NCI-H146 (cell line): ENCODE data around the gene CHST6.
"Not testable (repeated sequence)": the region's sequence is repeated elsewhere in the genome, so short reads cannot be mapped to it uniquely, and the experiment has no call there.

Source experiments
- DNase-seq: peaks from one replicate; lab custom pipeline; 2025; lab: John Stamatoyannopoulos, UW

Gene CHST6

DNA sequence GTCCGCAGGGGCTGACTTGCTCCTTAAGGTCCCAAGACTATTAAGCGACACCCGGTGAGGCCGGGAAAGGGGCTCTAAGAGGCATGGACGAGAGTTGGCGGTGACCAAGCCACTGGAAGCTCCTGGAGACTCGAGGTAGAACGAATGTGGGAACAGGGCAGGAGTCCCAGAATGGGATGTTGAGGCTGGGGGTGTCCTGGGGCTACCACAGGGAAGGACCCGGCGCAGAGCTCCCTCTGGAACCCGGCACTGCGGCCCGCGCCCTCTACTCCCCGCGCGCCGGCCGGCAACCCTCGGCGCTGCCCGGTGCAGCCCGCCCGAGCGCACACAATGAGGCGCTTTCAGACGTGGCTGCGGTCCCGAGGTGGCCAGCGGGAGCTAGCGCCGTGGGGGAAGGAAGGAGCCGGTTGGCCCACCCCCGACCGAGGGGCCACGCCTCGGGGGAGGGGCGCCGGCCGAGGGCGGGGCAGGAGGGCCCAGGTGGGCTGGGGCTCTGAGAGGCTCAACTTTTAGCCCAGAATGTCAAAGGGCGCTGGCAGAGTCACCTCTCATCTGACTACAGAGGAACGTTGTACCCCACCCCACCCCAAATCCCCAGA lies at the start of gene CHST6:
CHST6 (minus strand) TSS at position 366 of the 599 bp plus-strand sequence. CDS start 15,613 bp downstream, outside the sequence.
- DNase-seq: peak; percentile 33

- not testable (repeated sequence) for DNase-seq
Observed at GRCh38 chr16:75542462-75542861, 47.2 kb upstream of the CHST6 start.

DNA sequence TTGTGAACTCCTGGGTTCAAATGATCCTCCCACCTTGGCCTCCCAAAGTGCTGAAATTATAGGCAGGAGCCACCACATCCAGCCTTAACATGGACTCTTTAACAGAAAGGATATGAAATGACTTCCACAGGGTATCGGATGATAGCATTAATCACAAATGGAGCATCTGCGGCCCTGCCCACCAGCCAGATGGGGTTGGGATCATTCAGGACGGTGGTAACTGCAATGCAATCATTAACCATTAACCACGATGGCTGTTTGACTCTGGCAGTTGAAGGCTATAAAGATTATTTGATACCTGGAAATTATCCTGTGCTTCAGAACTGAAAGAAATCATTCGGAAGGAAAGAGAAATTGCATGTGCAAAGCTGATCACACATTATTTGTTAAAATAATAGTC lies 46.0 kb upstream of the CHST6 start:
- DNase-seq: no peak

DNA sequence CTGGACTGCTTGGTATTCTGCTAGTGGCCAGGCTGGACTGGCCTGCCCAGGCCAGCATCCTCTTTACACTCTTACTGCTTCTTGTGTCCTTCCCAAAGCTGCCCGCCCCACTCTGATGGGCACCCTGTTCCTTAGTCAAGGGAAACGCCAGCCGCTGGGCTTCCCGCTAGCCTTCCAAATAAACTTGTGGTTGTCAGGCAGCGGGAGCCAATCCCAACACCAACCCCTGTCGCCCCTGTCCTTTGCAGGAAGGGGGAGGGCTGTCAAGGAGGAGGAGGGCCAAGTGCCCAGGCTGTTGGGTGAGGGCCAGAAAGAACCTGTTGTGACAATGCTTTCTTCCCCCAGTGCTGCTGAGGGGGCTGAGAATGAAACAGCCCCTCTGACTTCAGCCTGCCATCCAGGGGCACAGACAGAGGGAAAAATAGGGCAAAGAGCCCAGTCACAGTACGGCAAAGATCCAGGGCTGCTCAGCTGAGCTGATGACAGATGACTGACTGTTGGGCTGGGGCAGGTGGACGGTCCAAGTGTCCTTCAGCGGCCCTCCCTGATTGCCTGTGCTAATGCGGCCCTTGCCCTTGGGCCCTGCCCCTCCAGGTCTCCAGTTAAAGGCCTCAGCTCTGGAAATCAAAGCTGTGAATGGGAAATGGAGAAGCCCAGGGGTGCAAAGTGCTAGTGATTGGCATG lies 43.8 kb upstream of the CHST6 start:
- not testable (repeated sequence) for DNase-seq

GRCh38 chr16:75537776-75538175 lies 42.5 kb upstream of the CHST6 start:
- DNase-seq: no peak

DNA sequence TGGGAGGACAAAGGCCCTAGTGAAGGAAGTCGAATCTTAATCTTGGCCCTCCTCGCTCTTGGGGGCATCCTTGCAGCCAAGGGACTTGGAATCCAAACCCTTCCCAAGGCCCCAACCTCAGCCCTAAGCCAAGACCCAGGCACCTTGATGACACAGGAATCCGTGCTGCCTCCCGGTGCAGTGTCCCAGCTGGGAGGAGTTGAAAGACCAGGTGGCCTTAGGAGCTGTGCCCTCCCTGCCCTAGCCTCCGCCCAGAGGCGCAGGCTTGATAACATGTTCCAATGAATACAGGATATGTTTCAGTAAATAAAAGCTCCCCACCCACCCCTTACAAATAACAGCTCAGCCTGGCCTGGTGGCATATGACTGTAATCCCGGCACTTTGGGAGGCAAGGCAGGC lies 40.7 kb upstream of the CHST6 start, which contains the start of gene CHST5:
CHST5 (minus strand) TSS at position 208 of the 400 bp plus-strand sequence. CDS start 5,724 bp downstream, outside the sequence.
- DNase-seq: no peak

DNA sequence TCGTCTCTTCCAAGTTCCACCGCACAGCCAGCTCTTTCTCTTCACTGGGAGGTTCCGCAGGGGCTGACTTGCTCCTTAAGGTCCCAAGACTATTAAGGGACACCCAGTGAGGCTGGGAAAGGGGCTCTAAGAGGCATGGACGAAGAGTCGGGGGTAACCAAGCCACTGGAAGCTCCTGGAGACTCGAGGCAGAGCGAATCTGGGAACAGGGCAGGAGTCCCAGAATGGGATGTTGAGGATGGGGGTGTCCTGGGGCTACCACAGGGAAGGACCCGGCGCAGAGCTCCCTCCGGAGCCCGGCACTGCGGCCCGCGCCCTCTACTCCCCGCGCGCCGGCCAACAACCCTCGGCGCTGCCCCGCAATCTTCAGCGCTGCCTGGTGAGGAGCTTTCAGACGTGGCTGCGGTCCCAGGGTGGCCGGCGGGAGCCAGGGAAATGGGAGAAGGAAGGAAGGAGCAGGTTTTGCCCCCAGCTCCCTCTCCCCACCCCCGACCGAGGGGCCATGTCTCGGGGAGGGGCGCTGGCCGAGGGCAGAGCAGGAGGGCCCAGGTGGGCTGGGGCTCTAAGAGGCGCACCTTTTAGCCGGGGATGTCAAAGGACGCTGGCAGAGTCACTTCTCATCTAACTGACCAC lies 40.1 kb upstream of the CHST6 start:
- DNase-seq: no peak

DNA sequence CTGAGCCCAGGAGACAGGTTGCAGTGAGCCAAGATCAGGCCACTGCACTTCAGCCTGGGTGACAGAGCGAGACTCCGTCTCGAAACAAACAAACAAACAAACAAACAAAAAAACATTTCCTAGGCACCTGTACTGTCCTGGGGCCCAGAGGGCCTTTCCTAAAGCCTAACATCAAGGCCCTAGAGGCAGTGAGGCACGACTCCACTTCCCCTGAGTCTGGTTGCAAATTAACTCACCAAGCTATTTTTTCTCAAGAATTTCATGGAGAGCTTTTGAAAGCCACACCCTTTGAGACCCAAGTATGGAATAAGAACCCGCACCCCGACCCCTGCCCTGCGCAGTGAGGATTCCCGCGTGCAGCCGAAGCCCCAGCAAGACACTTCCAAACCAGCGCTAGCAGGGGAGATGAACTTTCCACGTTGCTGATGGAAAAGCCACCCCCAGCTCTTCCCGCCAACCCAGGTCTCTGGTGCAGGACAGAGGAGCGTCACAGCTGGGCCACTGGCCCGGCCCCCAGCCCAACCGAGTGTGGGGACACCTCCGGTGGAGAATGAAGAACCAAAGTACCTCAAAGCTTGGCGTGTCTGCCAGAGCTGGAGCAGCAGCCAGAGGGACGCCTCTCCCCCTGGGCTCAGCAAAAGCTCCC lies 39.4 kb upstream of the CHST6 start:
- no peak for DNase-seq

GRCh38 chr16:75532791-75533190 lies 37.5 kb upstream of the CHST6 start:
- DNase-seq: no peak

DNA sequence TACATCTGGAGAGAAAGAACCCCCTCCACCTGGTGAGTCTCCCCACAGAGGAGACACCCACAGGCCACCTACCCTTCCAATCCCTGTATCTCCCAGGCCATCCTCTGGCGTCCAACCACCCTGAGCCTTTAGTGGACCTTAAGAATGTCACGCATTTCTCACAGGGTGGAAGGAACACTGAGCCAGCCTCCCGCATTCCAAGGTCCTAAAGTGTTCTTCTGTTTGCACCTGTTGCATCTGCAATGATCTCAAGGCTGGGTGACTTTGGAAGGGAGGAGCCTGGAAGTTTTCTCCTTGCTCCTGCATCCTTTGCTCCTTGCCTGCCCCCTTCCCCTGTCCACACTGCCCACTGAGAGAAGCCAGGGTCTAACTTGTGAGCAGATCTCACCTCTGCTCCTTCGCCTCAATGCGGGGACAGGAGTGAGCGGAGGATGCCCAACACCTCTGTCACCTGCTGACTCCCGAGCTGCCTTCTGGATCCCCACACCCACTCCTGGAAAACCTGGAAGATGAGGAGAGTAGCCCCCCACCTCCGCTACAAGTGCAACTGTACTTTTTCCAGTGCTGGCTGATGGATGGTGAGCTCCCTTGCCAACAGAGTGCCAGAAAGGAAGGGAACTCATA lies 37.0 kb upstream of the CHST6 start:
- DNase-seq: no peak

DNA sequence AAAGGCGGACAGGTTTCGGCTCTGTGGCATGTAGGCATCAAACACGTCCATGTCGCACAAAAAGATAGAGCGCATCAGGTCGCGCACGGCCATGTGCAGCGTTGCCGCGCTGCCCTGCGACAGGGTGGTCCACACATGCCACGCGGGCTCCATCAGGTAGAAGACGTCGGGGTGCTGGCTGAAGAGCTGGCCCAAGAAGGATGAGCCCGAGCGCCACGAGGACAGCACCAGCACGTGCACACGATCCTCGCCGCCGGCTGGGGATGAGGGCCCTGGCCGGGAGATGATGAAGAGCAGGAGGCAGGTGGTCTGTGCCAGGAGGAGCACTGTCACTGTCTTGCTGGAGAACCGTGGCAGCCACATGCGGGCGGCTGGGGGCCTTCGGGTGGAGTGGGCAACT lies 34.7 kb upstream of the CHST6 start:
- DNase-seq: no peak

DNA sequence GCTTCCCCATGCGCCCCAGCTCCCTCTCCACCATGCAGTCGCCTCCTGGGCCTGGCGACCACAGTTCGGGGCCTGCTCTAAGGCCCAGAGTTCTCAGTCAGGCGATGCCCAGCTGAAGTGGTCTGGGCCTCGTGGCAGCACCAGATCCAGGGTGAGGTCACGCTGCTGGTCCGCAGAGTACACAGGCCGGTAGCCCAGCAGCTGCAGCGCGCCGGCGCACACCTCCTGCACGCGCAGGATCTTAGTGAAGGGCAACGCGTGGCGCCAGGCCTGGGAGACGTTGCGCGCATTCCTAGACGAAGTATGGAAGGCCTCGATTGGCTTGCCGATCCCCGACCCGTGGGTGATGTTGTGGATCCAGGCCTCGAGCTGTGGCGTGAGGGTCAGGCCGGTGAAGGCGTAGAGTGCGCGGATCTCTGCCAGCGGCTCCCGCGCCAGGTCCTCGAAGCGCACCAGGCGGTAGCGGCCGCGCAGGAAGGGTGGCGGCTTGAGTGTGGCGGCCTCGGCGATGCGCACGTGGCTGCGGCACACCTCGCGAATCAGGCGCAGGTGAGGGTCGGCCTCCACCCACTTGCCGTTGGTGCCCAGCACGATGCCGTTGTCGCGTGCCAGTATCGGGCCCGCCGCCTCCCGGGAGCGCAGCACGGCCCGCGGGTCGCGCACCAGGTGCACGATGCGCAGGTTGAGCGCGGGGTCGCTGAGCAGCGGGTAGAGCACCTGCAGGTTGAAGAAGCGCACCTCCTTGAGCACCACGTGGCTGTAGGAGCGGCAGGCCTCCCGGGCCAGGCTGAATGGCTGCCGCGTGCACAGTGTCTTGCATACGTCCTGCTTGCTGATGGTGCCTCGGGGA lies 34.0 kb upstream of the CHST6 start:
- no peak for DNase-seq

DNA sequence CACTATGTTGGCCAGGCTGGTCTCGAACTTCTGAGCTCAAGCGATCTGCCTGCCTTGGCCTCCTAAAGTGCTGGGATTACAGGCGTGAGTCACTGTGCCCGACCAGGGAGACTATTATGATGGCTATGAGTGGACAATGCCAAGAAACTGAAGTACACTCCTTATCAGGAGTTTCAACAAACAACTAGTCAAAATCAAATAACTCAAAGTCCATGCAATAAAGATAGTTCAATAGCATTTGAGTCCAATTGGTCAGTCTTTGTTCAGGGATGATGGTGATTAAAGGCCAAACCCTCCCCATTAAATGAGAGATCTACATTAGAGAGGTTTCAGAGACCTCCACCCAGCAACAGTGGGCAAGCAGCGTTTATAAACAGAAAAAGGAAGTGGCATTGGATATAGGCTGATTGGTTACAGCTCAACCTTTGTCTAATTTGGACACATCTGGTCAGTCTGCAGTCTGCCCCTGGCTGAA lies 32.6 kb upstream of the CHST6 start:
- DNase-seq: no peak

DNA sequence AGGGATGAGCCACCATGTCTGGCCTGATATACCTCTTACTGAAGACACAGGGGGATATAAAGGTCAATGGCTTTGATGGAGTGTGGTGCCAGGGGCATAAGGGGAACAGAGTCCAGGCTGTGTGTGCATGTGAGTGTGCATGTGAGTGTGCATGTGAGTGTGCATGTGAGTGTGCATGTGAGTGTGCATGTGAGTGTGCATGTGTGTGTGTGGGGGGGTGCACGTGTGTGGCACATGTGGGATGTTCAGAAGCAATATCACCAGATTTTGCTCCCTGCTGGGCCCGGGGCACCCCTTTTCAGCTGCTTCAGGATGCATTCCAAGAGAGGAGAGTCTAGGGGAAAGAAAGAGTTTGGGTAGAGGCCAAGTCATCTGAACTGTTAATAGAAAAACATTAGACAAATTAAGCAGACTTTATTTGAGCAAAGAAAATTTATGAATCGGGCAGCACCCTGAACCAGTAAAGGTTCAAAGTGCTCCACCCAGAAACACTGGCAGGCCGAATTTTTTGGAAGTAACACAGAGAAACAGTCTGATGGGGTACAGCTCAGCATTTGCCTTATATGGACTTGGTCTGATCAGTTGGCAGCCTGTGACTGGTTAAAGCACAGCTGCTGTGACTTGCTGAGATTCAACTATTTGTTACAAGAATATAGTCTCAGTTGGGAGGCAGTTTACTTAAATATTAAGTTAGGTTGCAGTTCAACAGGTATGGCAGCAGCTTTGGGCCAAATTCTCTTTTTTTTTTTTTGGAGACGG lies 31.0 kb upstream of the CHST6 start:
- DNase-seq: no peak

DNA sequence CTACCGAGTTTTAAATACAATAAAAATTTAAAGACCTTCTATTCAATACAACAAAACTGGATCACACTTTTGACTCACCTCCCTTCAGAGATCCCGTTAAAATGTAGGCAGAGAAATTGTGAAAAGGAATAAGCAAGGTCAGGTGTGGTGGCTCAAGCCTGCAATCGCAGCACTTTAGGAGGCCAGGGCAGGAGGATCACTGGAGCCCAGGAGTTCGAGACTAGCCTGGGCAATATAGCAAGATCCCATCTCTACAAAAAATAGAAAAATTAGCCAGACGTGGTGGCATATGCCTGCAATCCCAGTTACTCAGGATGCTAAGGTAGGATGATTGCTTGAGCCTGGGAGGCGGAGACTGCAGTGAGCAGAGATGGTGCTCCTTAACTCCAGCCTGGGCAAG lies 23.9 kb upstream of the CHST6 start:
- DNase-seq: no peak

DNA sequence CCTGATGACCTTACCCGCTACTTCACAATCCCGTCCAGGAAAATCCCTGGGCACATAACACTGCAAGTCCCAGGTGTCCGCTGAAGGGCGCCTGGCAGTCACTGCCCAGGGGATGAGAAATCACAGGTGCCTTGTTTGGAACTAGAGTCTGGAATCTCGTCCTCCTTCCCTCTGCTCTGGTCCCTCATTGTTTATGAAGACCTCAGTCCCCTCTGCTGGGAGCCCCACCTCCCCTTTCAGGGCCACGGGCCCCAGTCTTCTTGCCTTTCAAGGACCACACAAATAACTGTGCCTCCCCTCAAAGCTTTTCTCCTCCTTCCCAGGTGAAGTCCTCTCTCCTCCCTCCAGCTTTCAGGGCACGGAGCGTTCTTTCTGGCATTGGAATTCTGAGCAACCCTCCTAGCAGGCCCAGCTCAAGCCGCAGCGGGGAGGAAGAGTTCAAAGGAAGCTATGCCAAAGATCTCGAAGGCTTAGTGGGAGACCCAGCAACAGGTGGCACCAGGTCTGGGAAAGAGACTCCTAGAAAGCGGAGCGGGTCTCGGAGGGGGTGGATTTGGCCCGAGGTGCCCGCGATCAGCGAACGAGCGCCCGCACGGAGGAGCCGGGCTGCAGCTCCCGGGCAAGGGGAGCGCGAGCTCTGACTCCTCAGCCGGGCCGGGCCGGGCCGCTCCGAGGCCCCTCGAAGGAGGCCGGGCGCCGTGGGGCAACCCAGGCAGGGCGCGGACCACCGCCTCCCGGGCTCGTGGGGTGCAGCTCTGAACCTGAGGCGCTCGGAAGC lies 21.1 kb upstream of the CHST6 start:
- DNase-seq: peak; percentile 33

- DNase-seq: no peak
Observed at GRCh38 chr16:75514296-75514695, 19.1 kb upstream of the CHST6 start.

DNA sequence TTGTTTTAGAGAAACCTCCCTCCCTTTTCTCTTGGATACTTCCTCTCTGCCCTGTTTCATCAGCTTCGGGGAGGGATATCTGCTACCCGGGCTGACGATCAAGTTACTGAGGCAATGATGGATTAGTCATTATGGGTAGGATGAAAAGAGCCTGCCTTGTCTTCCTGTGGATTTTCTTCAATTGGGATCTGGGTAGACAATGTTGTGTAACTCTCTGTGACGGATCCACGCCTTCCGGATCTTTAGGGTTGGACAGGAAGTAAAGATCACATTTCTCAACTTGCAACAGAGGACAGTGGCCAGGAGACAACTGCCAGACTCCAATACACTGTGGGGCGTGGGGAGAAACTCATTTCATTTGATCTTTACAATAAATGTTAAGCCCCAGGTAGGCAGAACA lies 11.3 kb upstream of the CHST6 start:
- no peak for DNase-seq

DNA sequence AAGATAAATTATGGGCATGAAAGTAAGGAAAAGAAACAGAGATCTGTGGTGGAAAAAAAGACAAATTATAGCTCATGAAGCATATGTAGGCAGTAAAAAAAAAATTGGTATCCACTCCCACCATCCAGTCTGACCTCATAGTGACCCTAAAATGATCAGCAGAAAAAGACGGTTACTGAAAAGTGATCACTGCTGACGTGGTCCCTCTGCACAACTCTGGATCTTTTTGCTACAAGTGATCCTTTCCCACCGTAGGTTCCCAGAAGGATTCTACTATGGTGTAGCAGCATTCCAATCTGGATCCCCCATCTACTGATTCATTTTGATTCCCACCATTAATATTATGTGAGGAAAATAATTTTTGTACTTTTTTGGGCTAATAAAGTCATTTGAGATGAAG lies 10.9 kb upstream of the CHST6 start:
- DNase-seq: no peak

GRCh38 chr16:75503801-75504200 lies 8.6 kb upstream of the CHST6 start:
- no peak for DNase-seq
